Gastrocnemius medialis (tissue), 4 donors: ENCODE results near the gene MAPKAP1. TPM values are rescaled to one million over a fixed set of nuclear protein-coding genes. Genes with fewer than 3 reads are reported as not detected.

Source experiments
- ATAC-seq, 2 donors: fragments of 150-250 bp; one replicate each; pipeline ENCODE4 v1.9.1; 2016
- DNase-seq, 2 donors: peaks; one replicate each; pipeline ENCODE4 v3.0.0-alpha.2; 2019
- H3K27ac ChIP-seq, 4 donors: fragments of 200-600 bp; sonication (generic); 1 replicate in 1 of 4; 2 replicates in 3 of 4; pipeline ENCODE4 v1.5.1; 2016 to 2018; ENCODE audit warnings: mild to moderate bottlenecking in 2 of 4, moderate library complexity in 1 of 4
- H3K27me3 ChIP-seq, 3 donors: fragments of 200-600 bp; sonication (generic) in 2 of 3; 1 replicate in 1 of 3; 2 replicates in 2 of 3; pipeline versions ENCODE4 v1.5.1 to v1.6.0; 2016 to 2019; ENCODE audit warnings: mild to moderate bottlenecking in 1 of 3, moderate library complexity in 1 of 3
- H3K36me3 ChIP-seq, 2 donors: fragments of 200-600 bp; sonication (generic) in 1 of 2; one replicate each; pipeline ENCODE4 v1.5.1; 2017 to 2018
- H3K4me1 ChIP-seq, 2 donors: fragments of 200-600 bp; sonication (generic) in 1 of 2; one replicate each; pipeline ENCODE4 v1.5.1; 2016 to 2017; ENCODE audit warnings: mild to moderate bottlenecking in 2 of 2
- H3K4me3 ChIP-seq, 4 donors: fragments of 200-600 bp; sonication (generic) in 3 of 4; 1 replicate in 1 of 4; 2 replicates in 3 of 4; pipeline ENCODE4 v1.5.1; 2016 to 2019; ENCODE audit warnings: mild to moderate bottlenecking in 2 of 4
- H3K9me3 ChIP-seq, 3 donors: fragments of 200-600 bp; sonication (generic) in 2 of 3; 1 replicate in 1 of 3; 2 replicates in 2 of 3; pipeline ENCODE4 v1.5.1; 2016 to 2019
- POLR2A ChIP-seq, 2 donors: fragments of 450-650 bp; IDR thresholded peaks; one replicate each; pipeline ENCODE4 v1.6.1; 2017; ENCODE audit warnings: antibody characterized with exemption in 2 of 2, mild to moderate bottlenecking in 2 of 2, moderate library complexity in 2 of 2
- in situ Hi-C, 4 donors: fragments of 200-750 bp; cut with MboI; loops; one replicate each; pipeline versions ENCODE4 v1.15.0 to v1.8.0; 2017; ENCODE audit warnings: low sequenced_read_pairs in 4 of 4
- intact Hi-C: fragments of 100-400 bp; cut with DNase I; formaldehyde crosslinking; loops from one replicate; pipeline ENCODE4 v1.15.1; 2023; ENCODE audit warnings: low total_unique reads
- total RNA-seq, 4 donors: library from RNA; depleted of rRNA; stranded (reverse); fragments of >200 nt; gene quantifications; one replicate each; pipeline versions ENCODE4 v1.1.0 to v1.2.3, GENCODE V29; 2016
- TF ChIP-seq, protein P1 (sequence below), 5 experiments: fragments of 450-650 bp in 3 of 5; fragments of 200-600 bp in 2 of 5; sonication (generic) in 2 of 5; IDR thresholded peaks in 4 of 5; conservative IDR thresholded peaks in 1 of 5; 1 replicate in 4 of 5; 2 replicates in 1 of 5; pipeline ENCODE4 v1.5.1; 2016 to 2019; ENCODE audit warnings: antibody characterized with exemption in 5 of 5, mild to moderate bottlenecking in 3 of 5, moderate library complexity in 3 of 5

MAPKAP1 gene
- total RNA-seq, 4 donors from 2014 or later = 58.2 to 123 (median 104) TPM

DNA sequence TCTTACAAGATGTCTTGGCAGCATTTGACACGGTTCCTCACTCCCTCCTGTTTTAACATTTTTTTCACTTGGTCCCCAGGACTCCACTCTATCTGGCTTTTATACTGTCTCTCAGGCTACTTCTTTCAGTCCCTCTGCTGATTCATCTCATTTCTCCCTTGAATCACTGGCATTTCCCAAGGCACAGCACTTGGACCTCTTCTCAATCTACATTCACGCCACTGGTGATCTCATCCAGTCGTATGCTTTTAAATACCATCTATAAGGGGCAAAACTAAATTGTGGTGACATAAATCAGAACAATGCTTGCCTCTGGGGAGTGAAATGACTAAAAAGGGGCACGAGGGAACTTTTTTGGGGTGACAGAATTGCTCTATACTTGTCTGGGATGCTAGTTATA lies 47.1 kb downstream of the MAPKAP1 start:
- Histone ChIP-seq H3K9me3 (no peaks in the 10 kb centered on the region), H3K27me3 (no peaks in the 10 kb centered on the region), H3K4me3 (no peak overlapping the region), H3K27ac (no peak overlapping the region), H3K4me1 (peaks cover 0 to 2% of the 10 kb centered on the region in 2 donors), H3K36me3 (no peaks in the 10 kb centered on the region)
- intact Hi-C loops (no loop called here), in situ Hi-C loops (no loop called here)
- no peak for TF ChIP-seq POLR2A (IDR thresholded peaks at IDR 0.05)
- TF ChIP-seq, protein P1, sequence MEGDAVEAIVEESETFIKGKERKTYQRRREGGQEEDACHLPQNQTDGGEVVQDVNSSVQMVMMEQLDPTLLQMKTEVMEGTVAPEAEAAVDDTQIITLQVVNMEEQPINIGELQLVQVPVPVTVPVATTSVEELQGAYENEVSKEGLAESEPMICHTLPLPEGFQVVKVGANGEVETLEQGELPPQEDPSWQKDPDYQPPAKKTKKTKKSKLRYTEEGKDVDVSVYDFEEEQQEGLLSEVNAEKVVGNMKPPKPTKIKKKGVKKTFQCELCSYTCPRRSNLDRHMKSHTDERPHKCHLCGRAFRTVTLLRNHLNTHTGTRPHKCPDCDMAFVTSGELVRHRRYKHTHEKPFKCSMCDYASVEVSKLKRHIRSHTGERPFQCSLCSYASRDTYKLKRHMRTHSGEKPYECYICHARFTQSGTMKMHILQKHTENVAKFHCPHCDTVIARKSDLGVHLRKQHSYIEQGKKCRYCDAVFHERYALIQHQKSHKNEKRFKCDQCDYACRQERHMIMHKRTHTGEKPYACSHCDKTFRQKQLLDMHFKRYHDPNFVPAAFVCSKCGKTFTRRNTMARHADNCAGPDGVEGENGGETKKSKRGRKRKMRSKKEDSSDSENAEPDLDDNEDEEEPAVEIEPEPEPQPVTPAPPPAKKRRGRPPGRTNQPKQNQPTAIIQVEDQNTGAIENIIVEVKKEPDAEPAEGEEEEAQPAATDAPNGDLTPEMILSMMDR (IDR thresholded peaks at IDR 0.05 in 4 of 5, conservative IDR thresholded peaks at IDR 0.05 in 1 of 5) = no peak
- no peak for DNase-seq
- no peak for ATAC-seq

GRCh38 chr9:125659201-125659840 lies 47.7 kb downstream of the MAPKAP1 start:
- H3K27me3 ChIP-seq = no peaks in the 10 kb centered on the region
- H3K9me3 ChIP-seq = no peaks in the 10 kb centered on the region
- peaks cover 0 to 2% of the 10 kb centered on the region in 2 donors for H3K4me1 ChIP-seq
- in situ Hi-C loops (no loop called here), intact Hi-C loops (no loop called here)
- H3K4me3 ChIP-seq = no peak overlapping the region
- no peak for TF ChIP-seq POLR2A (IDR thresholded peaks at IDR 0.05)
- TF ChIP-seq, protein P1 (IDR thresholded peaks at IDR 0.05 in 4 of 5, conservative IDR thresholded peaks at IDR 0.05 in 1 of 5) = no peak
- H3K27ac ChIP-seq = no peak overlapping the region
- DNase-seq = no peak
- no peaks in the 10 kb centered on the region for H3K36me3 ChIP-seq
- ATAC-seq = no peak

DNA sequence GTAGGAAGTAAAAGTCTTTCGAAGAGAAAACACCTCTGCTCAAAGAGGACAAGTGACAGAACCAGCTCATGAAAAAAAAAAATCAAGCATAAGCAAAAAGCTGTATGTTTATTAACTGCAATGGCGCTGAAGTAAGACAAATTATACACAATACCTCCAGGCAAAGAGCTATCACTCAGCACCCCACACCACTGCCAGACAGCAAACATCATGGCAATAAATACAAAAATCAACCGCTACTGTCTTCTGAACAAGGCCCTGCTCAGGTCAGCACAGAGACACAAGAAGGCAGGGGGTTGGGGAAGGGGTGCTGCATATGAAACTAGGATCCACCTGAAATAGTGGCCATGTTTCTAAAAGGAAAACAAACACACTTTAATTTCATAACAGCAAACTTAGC lies 50.4 kb downstream of the MAPKAP1 start:
- Histone ChIP-seq H3K27ac (no peak overlapping the region), H3K27me3 (no peaks in the 10 kb centered on the region), H3K4me3 (no peak overlapping the region), H3K36me3 (no peaks in the 10 kb centered on the region), H3K9me3 (no peaks in the 10 kb centered on the region), H3K4me1 (peaks cover 0 to 2% of the 10 kb centered on the region in 2 donors)
- DNase-seq = no peak
- no peak for ATAC-seq
- intact Hi-C loops (no loop called here), in situ Hi-C loops (no loop called here)
- TF ChIP-seq, protein P1 (IDR thresholded peaks at IDR 0.05 in 4 of 5, conservative IDR thresholded peaks at IDR 0.05 in 1 of 5) = no peak
- no peak for TF ChIP-seq POLR2A (IDR thresholded peaks at IDR 0.05)

GRCh38 chr9:125655691-125656410 lies 51.2 kb downstream of the MAPKAP1 start:
- H3K9me3 ChIP-seq = no peaks in the 10 kb centered on the region
- H3K36me3 ChIP-seq = no peaks in the 10 kb centered on the region
- intact Hi-C loops = no loop called here
- in situ Hi-C loops = no loop called here
- TF ChIP-seq POLR2A (IDR thresholded peaks at IDR 0.05) = no peak
- TF ChIP-seq, protein P1 (IDR thresholded peaks at IDR 0.05 in 4 of 5, conservative IDR thresholded peaks at IDR 0.05 in 1 of 5) = no peak
- ATAC-seq (no peak), DNase-seq (no peak)
- no peak overlapping the region for H3K27ac ChIP-seq
- no peaks in the 10 kb centered on the region for H3K27me3 ChIP-seq
- no peak overlapping the region for H3K4me3 ChIP-seq
- H3K4me1 ChIP-seq = peaks cover 0 to 2% of the 10 kb centered on the region in 2 donors
